HG03175 (cell line): Measurements from ENCODE around the gene CPLANE2.
"Not testable (repeated sequence)": the region's sequence is repeated elsewhere in the genome, so short reads cannot be mapped to it uniquely, and the experiment has no call there.

Source experiments
- ATAC-seq: cut with Tn5 transposase; IDR thresholded peaks from one replicate; pipeline ENCODE4 v1.9.1; 2021; ENCODE audit warnings: mild to moderate bottlenecking, moderate library complexity; ENCODE audit not compliant: unreplicated experiment

Gene CPLANE2

DNA sequence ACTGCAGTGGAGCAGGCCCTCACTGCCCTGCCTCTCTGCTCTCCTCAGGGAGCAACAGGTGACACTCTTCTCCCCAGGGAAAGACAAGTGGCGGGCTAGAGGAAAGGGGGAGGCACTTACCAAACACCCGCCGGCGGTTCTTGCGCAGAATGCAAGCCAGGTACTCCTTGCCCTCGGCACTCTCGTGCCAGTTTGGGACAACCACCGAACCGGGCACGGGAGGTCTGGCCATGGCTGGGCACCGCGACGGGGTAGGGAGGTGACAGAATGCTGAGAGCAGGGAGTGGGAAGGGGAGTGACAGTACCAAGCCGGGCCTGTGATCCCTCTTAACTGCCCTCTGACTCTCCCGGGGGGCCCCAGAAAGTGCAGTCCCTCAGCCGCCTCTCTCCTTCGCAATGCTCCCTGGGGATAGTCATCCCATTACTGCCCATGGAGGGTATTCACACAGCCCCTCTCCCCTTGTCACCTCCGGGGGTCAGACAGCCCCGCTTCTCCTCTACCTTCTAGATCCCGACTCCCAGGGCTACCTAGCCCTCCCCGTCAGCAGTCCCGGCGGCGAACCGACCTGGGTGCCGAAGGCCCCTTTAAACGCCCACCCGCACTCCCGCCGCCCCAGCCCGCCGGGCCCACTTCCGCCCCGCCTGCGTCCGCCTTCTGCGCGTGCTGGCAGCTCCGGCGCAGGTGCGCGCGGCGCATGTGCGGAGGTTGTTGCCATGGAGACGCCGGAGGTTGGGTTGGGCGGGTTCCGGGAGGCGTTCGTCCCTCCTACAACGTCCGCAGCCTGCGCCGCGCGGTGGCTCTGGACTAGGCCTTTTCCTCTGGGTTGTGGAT lies at the start of gene CPLANE2:
TSS of gene CPLANE2 (minus strand) at position 673 of the 832 bp plus-strand sequence. CDS start at position 232, 441 bp downstream.
- peak; percentile 84 for ATAC-seq

- no peak for ATAC-seq
These were observed 49.1 kb upstream of the CPLANE2 start for GRCh38 chr1:16286122-16286521.

DNA sequence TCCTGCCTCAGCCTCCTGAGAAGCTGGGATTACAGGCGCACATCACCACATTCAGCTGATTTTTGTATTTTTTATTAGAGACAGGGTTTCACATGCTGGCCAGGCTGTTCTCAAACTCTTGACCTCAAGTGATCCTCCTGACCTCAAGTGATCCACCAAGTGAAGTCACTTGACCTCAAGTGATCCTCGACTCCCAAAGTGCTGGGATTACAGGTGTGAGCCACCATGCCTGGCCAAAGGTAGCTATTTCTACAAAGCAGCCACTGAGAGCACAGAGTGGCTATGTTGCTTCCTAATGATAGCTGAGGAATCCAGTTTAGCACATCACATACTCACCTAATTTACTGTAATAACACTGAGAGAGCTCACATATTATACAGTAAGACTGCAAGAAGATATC lies 44.8 kb upstream of the CPLANE2 start:
- no peak for ATAC-seq

DNA sequence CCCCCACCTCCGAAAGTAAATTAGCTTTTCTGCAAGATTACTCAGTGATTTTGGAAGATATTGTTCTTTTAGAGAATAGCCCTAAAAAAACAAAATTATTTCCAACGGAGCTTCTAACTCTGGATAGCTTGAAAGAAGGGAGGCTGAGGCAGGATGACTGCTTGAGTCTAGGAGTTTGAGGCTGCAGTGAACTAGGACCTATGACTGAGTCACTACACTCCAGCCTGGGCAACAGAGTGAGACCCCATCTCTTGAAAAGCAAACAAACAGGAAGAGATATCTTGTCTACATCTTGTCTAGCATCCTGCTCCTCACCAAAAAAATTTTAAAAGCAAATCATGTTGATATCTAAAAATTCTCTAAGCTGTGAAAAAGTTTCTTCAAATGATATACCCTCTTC lies 42.2 kb upstream of the CPLANE2 start:
- ATAC-seq: no peak

GRCh38 chr1:16276302-16277030 lies 39.5 kb upstream of the CPLANE2 start:
- no peak for ATAC-seq

- no peak for ATAC-seq
These were observed 38.6 kb upstream of the CPLANE2 start for GRCh38 chr1:16275591-16275990.

DNA sequence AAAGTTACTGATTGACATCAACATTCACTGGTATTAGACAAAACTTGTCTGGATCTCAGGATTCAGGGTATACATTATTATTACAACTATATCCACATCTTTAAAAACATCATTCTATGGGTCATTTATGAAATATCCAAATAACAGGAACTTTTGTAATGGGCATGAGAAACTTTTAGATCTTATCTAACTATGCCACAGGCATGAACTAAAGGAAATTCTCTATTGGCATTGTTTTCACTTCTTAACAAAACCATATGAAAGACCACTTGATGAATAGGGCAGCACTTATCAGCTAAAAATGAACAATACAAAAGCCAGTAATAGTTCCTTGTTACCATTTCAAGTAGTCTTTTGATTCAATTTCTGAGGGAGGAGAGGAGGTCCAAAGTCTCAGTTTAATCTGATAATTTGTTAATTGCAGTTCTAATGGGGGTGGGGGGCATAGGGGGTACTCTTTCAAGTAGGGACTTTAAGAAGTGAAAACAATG lies 30.8 kb upstream of the CPLANE2 start:
- ATAC-seq: no peak

GRCh38 chr1:16266411-16267118 lies 29.6 kb upstream of the CPLANE2 start:
- no peak for ATAC-seq

DNA sequence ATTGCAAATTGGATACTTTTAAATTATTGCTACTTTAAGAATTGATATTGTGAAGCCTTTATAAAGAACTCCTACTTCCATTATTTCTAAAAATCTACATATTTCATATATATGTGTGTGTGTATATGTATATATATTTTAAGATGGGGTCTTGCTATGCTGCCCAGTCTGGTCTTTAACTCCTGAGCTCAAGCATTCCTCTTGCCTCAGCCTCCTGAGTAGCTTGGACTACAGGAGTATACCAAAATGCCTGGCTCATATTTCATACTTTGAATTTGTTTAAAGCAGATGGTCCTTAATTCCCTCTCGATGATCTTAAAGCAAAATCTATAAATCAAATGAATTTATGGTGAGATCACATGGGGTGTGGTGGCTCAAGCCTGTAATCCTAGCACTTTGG lies 25.1 kb upstream of the CPLANE2 start:
- ATAC-seq: no peak

DNA sequence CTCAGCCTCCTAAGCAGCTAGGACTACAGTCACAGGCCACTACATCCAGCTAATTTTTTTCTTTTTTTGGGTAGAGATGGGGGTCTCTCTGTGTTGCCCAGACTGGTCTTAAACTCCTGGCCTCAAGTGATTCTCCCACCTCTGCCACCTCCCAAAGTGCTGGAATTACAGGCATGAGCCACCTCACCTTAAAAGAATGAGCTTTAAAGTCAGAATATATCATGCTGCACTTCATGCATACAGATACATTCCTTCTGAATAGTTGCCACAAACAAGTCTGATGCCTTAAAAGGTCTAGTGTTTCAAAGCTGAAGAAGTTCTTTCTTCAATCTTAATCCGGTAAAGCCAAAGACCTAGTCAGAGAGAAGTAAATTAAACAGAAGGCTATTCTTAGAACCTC lies 23.8 kb upstream of the CPLANE2 start:
- no peak for ATAC-seq

DNA sequence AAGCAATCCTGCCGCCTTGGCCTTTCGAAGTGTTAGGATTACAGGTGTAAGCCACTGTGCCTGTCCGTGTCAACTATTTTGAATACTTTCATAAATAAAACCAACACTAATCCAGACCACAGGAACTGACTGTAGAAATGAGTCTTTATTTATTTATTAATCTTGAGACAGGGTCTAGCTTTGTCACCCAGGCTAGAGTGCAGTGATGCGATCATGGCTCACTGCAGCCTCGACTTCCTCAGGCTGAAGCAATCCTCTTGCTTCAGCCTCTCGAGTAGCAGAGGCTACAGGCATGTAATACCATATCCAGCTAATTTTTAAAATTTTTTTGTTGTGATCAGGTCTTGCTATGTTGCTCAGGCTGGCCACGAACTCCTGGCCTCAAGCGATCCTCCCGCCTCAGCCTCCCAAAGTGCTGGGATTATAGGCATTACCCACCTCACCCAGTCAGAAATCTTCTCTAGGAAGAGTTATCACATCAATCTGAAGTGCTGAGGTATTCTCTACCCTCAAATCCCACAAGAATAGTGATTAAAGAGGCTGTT lies 21.7 kb upstream of the CPLANE2 start:
- ATAC-seq: no peak

DNA sequence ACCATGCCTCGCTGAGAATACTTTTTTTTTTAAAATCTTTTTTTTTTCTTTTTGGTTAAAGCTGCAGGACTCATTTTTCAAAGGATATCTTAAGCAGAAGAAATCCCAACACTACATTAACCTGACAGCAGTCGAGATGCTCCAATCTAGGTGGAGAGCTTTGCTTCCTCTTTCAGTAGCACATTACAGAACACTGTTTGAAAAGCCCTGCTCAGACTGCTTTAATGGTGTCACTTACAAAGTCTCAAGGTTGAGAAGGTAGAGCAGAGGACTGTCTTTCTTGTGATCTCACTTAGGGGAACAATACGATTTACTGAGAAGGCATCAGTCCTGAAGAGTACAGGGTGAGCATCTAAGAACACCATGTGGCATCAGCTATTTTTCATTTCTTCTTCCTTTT lies 21.0 kb upstream of the CPLANE2 start:
- no peak for ATAC-seq

- ATAC-seq: not testable (repeated sequence)
These were observed 20.6 kb upstream of the CPLANE2 start for GRCh38 chr1:16257556-16257955.

DNA sequence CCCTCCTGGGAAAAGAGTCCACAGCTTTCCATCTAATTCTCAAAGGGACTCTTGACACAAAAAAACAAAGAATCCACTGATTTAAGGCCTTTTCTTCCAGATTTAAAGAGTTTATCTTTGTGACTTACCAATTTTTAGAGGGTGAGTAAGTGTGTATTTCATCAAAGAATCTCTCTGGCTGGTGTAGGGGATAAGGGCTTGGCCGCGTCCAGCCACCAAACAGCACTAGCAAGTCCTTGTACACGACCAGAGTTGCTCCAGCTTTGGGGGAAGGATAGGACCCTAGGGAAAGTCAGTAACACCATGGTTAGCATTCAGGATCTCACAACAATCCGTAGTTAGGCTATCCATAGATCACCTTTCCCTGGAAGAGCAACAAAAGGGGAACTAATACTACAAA lies 19.5 kb upstream of the CPLANE2 start:
- ATAC-seq: no peak

DNA sequence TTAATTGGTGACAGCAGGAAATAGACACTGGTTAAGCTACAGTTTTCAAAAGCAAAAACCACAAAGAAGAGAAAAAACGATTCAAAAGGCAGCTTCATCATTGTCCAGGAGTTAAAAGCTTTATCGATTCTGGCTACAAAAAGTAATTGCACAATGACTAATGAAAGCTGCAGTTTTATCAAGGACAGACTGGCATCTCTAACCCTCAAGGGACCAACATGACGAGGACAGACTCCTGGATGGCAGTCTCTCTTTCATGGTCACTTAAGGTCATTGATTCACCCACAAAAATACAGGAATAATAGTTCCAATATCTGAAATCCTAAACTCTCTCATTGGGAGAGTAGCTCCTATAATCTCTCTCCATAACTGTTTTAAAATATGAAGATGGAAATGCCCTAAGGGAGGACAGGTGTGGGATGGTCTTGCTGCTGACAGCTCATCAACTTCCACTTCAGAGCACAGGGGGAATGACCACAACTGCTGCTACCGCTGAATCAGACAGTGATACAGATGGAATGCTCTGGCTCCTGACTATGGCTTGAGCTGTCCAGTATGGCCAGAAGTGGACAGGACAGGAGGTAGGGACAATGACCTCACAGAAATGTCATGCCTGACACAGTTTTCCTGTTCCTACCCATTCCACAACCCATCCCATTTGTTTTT lies 17.4 kb upstream of the CPLANE2 start:
- ATAC-seq: no peak

GRCh38 chr1:16253332-16253922 lies 16.4 kb upstream of the CPLANE2 start:
- no peak for ATAC-seq

DNA sequence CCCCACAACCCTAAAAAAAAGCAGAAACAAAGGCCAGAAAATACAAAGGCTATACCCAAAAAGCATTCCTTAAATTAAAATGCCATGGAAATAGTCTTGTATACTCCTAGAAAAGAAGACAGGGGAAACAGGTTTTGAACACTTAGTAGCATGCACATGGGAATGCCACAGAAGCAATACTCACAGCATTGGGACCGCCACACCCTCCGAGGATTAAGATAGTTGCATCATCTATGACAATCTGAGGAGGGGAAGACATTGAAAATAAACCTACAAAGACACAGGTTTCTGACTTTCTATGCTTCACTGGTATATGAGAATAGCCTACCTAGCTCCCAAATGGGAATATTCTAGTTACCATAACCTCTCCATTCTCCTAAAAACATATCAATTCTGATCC lies 15.9 kb upstream of the CPLANE2 start:
- ATAC-seq: no peak

- no peak for ATAC-seq
These were observed 14.4 kb upstream of the CPLANE2 start for GRCh38 chr1:16251381-16251780.

GRCh38 chr1:16250524-16251251 lies 13.7 kb upstream of the CPLANE2 start:
- ATAC-seq: no peak
